Transverse colon (tissue), 4 donors: ENCODE data around the gene IFI35. TPM values are rescaled to one million over a fixed set of nuclear protein-coding genes. Genes with fewer than 3 reads are reported as not detected.

Source experiments
- DNase-seq: peaks from one replicate; pipeline ENCODE4 v3.0.0-alpha.2; 2019
- H3K27ac ChIP-seq, 4 donors: fragments of 200-600 bp; sonication (generic); 2 replicates each; pipeline ENCODE4 v1.5.1; 2016 to 2018; ENCODE audit warnings: inconsistent platforms in 4 of 4
- H3K27me3 ChIP-seq: fragments of 200-600 bp; sonication (generic); 2 replicates; pipeline ENCODE4 v1.5.1; 2017; ENCODE audit warnings: inconsistent platforms
- H3K36me3 ChIP-seq, 4 donors: fragments of 200-600 bp; sonication (generic); 2 replicates each; pipeline ENCODE4 v1.5.1; 2017 to 2019; ENCODE audit warnings: inconsistent platforms in 4 of 4
- H3K4me1 ChIP-seq, 4 donors: fragments of 200-600 bp; sonication (generic); 2 replicates each; pipeline ENCODE4 v1.5.1; 2017 to 2020; ENCODE audit warnings: inconsistent platforms in 4 of 4
- H3K4me3 ChIP-seq, 4 donors: fragments of 200-600 bp; sonication (generic); 1 replicate in 1 of 4; 2 replicates in 3 of 4; pipeline versions ENCODE4 v1.5.1 to v1.6.1; 2017 to 2019; ENCODE audit warnings: inconsistent platforms in 4 of 4
- H3K9me3 ChIP-seq, 2 donors: fragments of 200-600 bp; sonication (generic); 2 replicates each; pipeline ENCODE4 v1.5.1; 2017 to 2019; ENCODE audit warnings: inconsistent platforms in 2 of 2
- EP300 ChIP-seq: sonication (generic); formaldehyde crosslinking; IDR thresholded peaks from one replicate; pipeline ENCODE4 v1.6.1; 2017; ENCODE audit warnings: antibody characterized with exemption, low read depth
- POLR2A ChIP-seq: fragments of 450-650 bp; IDR thresholded peaks from one replicate; pipeline ENCODE4 v1.6.1; 2016; ENCODE audit warnings: antibody characterized with exemption, mild to moderate bottlenecking, moderate library complexity
- POLR2AphosphoS5 ChIP-seq, 3 donors: sonication (generic); formaldehyde crosslinking; IDR thresholded peaks; one replicate each; pipeline ENCODE4 v1.6.1; 2016; ENCODE audit warnings: antibody characterized with exemption in 3 of 3
- WGBS, 2 donors: methylation state at CpG; one replicate each; pipeline ENCODE4 v1.1.5; 2018; ENCODE audit warnings: low coverage in 1 of 2; 5-methylcytosine and 5-hydroxymethylcytosine counted together
- in situ Hi-C, 4 donors: fragments of 200-750 bp; cut with MboI; loops; one replicate each; pipeline versions ENCODE4 v1.15.0 to v1.15.1; 2017; ENCODE audit warnings: low sequenced_read_pairs in 3 of 4, low pct_ligation_motif_present in 1 of 4, low pct_unique_long_range_greater_than_20kb in 1 of 4
- intact Hi-C: fragments of 100-400 bp; cut with DNase I; formaldehyde crosslinking; loops from one replicate; pipeline ENCODE4 v1.15.1; 2023; ENCODE audit warnings: low total_unique reads
- small RNA-seq, 4 donors: library from RNA; depleted of rRNA; stranded (forward); fragments of <200 nt; gene quantifications; one replicate each; pipeline ENCODE3, GENCODE V24; 2016
- total RNA-seq, 4 donors: library from RNA; depleted of rRNA; stranded (reverse); fragments of >200 nt; gene quantifications; one replicate each; pipeline ENCODE4 v1.1.0, GENCODE V29; 2016
- TF ChIP-seq, protein P1 (sequence below), 5 experiments: fragments of 200-600 bp in 3 of 5; fragments of 450-650 bp in 2 of 5; sonication (generic) in 3 of 5; IDR thresholded peaks; 1 replicate in 2 of 5; 2 replicates in 3 of 5; pipeline ENCODE4 v1.5.1; 2016 to 2017; ENCODE audit warnings: antibody characterized with exemption in 5 of 5, inconsistent platforms in 3 of 5, mild to moderate bottlenecking in 2 of 5, moderate library complexity in 1 of 5

Gene IFI35
- total RNA-seq, 4 donors from 2014 or later, result 11.5 to 81.1 (median 47.2) TPM

DNA sequence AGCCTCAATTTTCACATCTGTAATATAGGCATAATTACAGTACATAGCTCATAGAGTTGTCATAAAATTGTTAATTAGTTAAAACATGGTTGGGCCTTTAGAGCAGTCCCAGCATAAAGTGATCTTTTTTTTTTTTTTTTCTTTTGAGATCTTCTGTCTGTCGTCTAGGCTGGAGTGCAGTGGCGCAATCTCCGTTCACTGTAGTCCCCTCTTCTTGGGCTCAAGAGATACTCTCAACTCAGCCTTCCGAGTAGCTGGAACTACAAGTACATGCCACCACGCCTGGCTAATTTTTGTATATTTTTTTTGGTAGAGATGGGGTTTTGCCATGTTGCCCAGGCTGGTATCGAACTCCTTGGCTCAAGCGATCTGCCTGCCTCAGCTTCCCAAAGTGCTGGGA lies 49.5 kb downstream of the IFI35 start:
- no peaks in the 10 kb centered on the region for H3K4me1 ChIP-seq
- no peaks in the 10 kb centered on the region for H3K27me3 ChIP-seq
- TF ChIP-seq, protein P1, sequence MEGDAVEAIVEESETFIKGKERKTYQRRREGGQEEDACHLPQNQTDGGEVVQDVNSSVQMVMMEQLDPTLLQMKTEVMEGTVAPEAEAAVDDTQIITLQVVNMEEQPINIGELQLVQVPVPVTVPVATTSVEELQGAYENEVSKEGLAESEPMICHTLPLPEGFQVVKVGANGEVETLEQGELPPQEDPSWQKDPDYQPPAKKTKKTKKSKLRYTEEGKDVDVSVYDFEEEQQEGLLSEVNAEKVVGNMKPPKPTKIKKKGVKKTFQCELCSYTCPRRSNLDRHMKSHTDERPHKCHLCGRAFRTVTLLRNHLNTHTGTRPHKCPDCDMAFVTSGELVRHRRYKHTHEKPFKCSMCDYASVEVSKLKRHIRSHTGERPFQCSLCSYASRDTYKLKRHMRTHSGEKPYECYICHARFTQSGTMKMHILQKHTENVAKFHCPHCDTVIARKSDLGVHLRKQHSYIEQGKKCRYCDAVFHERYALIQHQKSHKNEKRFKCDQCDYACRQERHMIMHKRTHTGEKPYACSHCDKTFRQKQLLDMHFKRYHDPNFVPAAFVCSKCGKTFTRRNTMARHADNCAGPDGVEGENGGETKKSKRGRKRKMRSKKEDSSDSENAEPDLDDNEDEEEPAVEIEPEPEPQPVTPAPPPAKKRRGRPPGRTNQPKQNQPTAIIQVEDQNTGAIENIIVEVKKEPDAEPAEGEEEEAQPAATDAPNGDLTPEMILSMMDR (IDR thresholded peaks at IDR 0.05), result no peak
- no peak for TF ChIP-seq POLR2A
- no peak for TF ChIP-seq EP300
- no peak for TF ChIP-seq POLR2AphosphoS5 (IDR thresholded peaks at IDR 0.05)
- no peak overlapping the region for H3K4me3 ChIP-seq
- intact Hi-C loops, result no loop called here
- WGBS, 2 donors, result 98 to 100% methylated on average over 5 to 7 of the region's 7 CpGs
- in situ Hi-C loops, result no loop called here
- no peaks in the 10 kb centered on the region for H3K9me3 ChIP-seq
- no peak overlapping the region for H3K27ac ChIP-seq
- DNase-seq, result no peak
- no peaks in the 10 kb centered on the region for H3K36me3 ChIP-seq

DNA sequence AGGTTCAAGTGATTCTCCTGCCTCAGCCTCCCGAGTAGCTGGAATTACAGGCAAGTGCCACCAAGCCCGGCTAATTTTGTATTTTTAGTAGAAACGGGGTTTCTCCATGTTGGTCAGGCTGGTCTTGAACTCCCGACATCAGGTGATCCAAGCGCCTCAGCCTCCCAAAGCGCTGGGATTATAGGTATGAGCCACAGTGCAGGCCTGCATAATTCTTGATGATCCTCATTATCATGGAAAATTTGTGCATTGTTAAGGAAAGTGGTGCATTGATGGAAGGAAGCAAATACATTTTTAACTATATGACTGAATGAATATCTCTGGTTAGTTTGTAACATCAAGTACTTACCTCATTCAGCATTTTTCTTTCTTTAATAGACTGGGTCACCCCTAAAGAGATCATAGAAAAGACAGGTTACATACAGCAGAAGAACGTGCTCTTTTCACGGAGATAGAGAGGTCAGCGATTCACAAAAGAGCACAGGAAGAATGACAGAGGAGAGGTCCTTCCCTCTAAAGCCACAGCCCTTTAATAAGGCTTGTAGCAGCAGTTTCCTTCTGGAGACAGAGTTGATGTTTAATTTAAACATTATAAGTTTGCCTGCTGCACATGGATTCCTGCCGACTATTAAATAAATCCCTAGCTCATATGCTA lies 56.5 kb downstream of the IFI35 start:
- H3K27ac ChIP-seq, result no peak overlapping the region
- no peaks in the 10 kb centered on the region for H3K27me3 ChIP-seq
- TF ChIP-seq POLR2A (no peak), POLR2AphosphoS5 (IDR thresholded peaks at IDR 0.05) (no peak), EP300 (no peak)
- TF ChIP-seq, protein P1 (IDR thresholded peaks at IDR 0.05), result no peak
- WGBS, 2 donors, result 91 to 95% methylated on average over 4 to 10 of the region's 10 CpGs
- intact Hi-C loops (no loop called here), in situ Hi-C loops (no loop called here)
- H3K4me1 ChIP-seq, result no peaks in the 10 kb centered on the region
- no peaks in the 10 kb centered on the region for H3K9me3 ChIP-seq
- DNase-seq, result no peak
- H3K4me3 ChIP-seq, result no peak overlapping the region
- H3K36me3 ChIP-seq, result no peaks in the 10 kb centered on the region

Small RNAs within 50 kb of the gene (small RNA-seq; reads per million reads assigned to genes)
- gene AARSD1, result 0 to 0.18 (median 0.07) reads per million in 4 donors

Other genes starting within 250 kb of the IFI35 start
- 10 to 100 TPM in 2 of 4 donors, 1 to 10 TPM in 2; 6.1 to 88.0 (median 23.4) TPM for gene RAMP2, start 245.6 kb upstream of the IFI35 start, total RNA-seq
- 100 to 1,000 TPM in 1 of 4 donors, 10 to 100 TPM in 3; 58.3 to 111 (median 79.7) TPM for gene VPS25, start 233.3 kb upstream of the IFI35 start, total RNA-seq
- gene WNK4, start 226.2 kb upstream of the IFI35 start, total RNA-seq, result 10 to 100 TPM; 17.9 to 87.6 (median 40.9) TPM
- 100 to 1,000 TPM; 128 to 400 (median 171) TPM for gene COA3, start 208.1 kb upstream of the IFI35 start, total RNA-seq
- 1 to 10 TPM in 1 of 4 donors, under 1 TPM in 1, not detected in 2; 0.48 to 1.5 TPM for gene CNTD1, start 207.9 kb upstream of the IFI35 start, total RNA-seq
- 100 to 1,000 TPM in 3 of 4 donors, 10 to 100 TPM in 1; 78.2 to 199 (median 120) TPM for gene BECN1, start 182.5 kb upstream of the IFI35 start, total RNA-seq
- gene PSME3, start 173.4 kb upstream of the IFI35 start, total RNA-seq, result 100 to 1,000 TPM in 1 of 4 donors, 10 to 100 TPM in 3; 37.0 to 131 (median 60.4) TPM
- gene AOC2, start 162.2 kb upstream of the IFI35 start, total RNA-seq, result 1 to 10 TPM in 2 of 4 donors, under 1 TPM in 2; 0.55 to 6.0 (median 1.1) TPM
- 100 to 1,000 TPM in 1 of 4 donors, 10 to 100 TPM in 3; 14.3 to 134 (median 35.2) TPM for gene AOC3, start 155.6 kb upstream of the IFI35 start, total RNA-seq
- under 1 TPM in 2 of 4 donors, not detected in 2; 0.32 to 0.68 TPM for gene G6PC1, start 106.0 kb upstream of the IFI35 start, total RNA-seq
- gene AARSD1, start 42.3 kb upstream of the IFI35 start, total RNA-seq, result 10 to 100 TPM in 2 of 4 donors, 1 to 10 TPM in 2; 2.6 to 21.9 (median 9.5) TPM
- 1 to 10 TPM in 3 of 4 donors, not detected in 1; 3.4 to 8.3 (median 5.1) TPM for gene PTGES3L, start 26.7 kb upstream of the IFI35 start, total RNA-seq
- 10 to 100 TPM; 18.1 to 43.8 (median 27.8) TPM for gene RUNDC1, start 26.2 kb upstream of the IFI35 start, total RNA-seq
- 100 to 1,000 TPM; 243 to 836 (median 677) TPM for gene RPL27, start 8.4 kb upstream of the IFI35 start, total RNA-seq
- gene VAT1, start 15.6 kb downstream of the IFI35 start, total RNA-seq, result 10 to 100 TPM; 26.2 to 94.1 (median 65.7) TPM
- under 1 TPM in 2 of 4 donors, not detected in 2; 0.41 to 0.64 TPM for gene RND2, start 18.4 kb downstream of the IFI35 start, total RNA-seq
- gene BRCA1, start 118.6 kb downstream of the IFI35 start, total RNA-seq, result 100 to 1,000 TPM in 1 of 4 donors, 1 to 10 TPM in 3; 2.6 to 121 (median 5.8) TPM
- 100 to 1,000 TPM in 2 of 4 donors, 10 to 100 TPM in 2; 62.5 to 156 (median 99.3) TPM for gene NBR1, start 164.4 kb downstream of the IFI35 start, total RNA-seq
- 10 to 100 TPM in 1 of 4 donors, 1 to 10 TPM in 3; 4.1 to 24.3 (median 7.9) TPM for gene TMEM106A, start 205.1 kb downstream of the IFI35 start, total RNA-seq
- not detected for gene CCDC200, start 221.8 kb downstream of the IFI35 start, total RNA-seq
- gene RNU2-1, start 227.2 kb downstream of the IFI35 start, total RNA-seq, result not detected